Right atrium auricular region (tissue), 2 donors: Measurements from ENCODE around the gene TRIO. TPM values are rescaled to one million over a fixed set of nuclear protein-coding genes. Genes with fewer than 3 reads are reported as not detected.
A peak's percentile ranks its signal among the peaks of the same experiment; 100 is the strongest.

Source experiments
- DNase-seq: peaks from one replicate; pipeline ENCODE4 v3.0.0-alpha.2; 2019; ENCODE audit warnings: low spot score
- H3K27ac ChIP-seq, 2 donors: fragments of 200-600 bp; sonication (generic); 1 replicate in 1 of 2; 2 replicates in 1 of 2; pipeline ENCODE4 v1.5.1; 2016 to 2019
- H3K27me3 ChIP-seq, 2 donors: fragments of 200-600 bp; sonication (generic); one replicate each; pipeline versions ENCODE4 v1.5.1 to v1.6.0; 2017 to 2019
- H3K36me3 ChIP-seq: fragments of 200-600 bp; sonication (generic); one replicate; pipeline ENCODE4 v1.5.1; 2016
- H3K4me1 ChIP-seq, 2 donors: fragments of 200-600 bp; sonication (generic); one replicate each; pipeline versions ENCODE4 v1.5.1 to v1.6.0; 2017 to 2019
- H3K4me3 ChIP-seq, 2 donors: fragments of 200-600 bp; sonication (generic); 1 replicate in 1 of 2; 2 replicates in 1 of 2; pipeline ENCODE4 v1.5.1; 2017 to 2019; ENCODE audit warnings: mild to moderate bottlenecking in 1 of 2, moderate library complexity in 1 of 2
- H3K9me3 ChIP-seq, 2 donors: fragments of 200-600 bp; sonication (generic); one replicate each; pipeline ENCODE4 v1.5.1; 2019
- total RNA-seq, 2 donors: library from RNA; depleted of rRNA; stranded (reverse); fragments of >200 nt; gene quantifications; one replicate each; pipeline ENCODE4 v1.1.0, GENCODE V29; 2016
- TF ChIP-seq, protein P1 (sequence below), 2 donors: fragments of 200-600 bp; sonication (generic); IDR thresholded peaks; one replicate each; pipeline ENCODE4 v1.5.1; 2019; ENCODE audit warnings: antibody characterized with exemption in 2 of 2

The TRIO gene
- total RNA-seq, 2 donors from 2014 or later, result 51.6 to 67.0 TPM

- H3K27ac ChIP-seq, result peak overlapping the region in 1 of 2 donors; percentile 77
- TF ChIP-seq, protein P1, sequence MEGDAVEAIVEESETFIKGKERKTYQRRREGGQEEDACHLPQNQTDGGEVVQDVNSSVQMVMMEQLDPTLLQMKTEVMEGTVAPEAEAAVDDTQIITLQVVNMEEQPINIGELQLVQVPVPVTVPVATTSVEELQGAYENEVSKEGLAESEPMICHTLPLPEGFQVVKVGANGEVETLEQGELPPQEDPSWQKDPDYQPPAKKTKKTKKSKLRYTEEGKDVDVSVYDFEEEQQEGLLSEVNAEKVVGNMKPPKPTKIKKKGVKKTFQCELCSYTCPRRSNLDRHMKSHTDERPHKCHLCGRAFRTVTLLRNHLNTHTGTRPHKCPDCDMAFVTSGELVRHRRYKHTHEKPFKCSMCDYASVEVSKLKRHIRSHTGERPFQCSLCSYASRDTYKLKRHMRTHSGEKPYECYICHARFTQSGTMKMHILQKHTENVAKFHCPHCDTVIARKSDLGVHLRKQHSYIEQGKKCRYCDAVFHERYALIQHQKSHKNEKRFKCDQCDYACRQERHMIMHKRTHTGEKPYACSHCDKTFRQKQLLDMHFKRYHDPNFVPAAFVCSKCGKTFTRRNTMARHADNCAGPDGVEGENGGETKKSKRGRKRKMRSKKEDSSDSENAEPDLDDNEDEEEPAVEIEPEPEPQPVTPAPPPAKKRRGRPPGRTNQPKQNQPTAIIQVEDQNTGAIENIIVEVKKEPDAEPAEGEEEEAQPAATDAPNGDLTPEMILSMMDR (IDR thresholded peaks at IDR 0.05), result no peak
- H3K36me3 ChIP-seq, result no peaks in the 10 kb centered on the region
- H3K4me3 ChIP-seq, result peak overlapping the region; percentile 39 to 52
- DNase-seq, result no peak
- H3K9me3 ChIP-seq, result no peaks in the 10 kb centered on the region
- H3K27me3 ChIP-seq, result no peaks in the 10 kb centered on the region
- peaks cover 0 to 37% of the 10 kb centered on the region in 2 donors for H3K4me1 ChIP-seq
Observed at GRCh38 chr5:14442536-14442935, 299.4 kb downstream of the TRIO start.

DNA sequence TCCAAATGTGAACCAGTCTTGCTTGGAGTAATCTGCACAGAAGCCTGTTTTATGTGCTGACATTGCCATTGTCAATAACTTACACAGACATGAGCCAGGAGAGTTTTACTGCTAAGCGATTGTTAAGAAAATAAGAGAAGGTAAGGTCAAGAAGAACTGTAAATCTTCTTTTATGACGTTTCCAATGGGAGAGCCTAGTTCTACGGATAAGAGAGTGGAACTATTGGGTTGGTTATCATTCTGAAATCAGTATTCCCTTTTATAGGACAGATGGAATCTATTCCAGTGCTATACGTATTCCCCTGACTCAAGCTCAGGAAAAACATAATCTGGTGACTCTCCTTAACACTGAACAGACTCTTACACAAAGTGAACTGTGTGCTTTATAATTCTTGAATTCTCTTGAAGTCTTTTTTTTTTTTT is 300.5 kb downstream of the TRIO start:
- Histone ChIP-seq H3K27me3 (no peaks in the 10 kb centered on the region), H3K4me3 (peak overlapping the region in 1 of 2 donors; percentile 52), H3K9me3 (no peaks in the 10 kb centered on the region), H3K4me1 (peaks cover 0 to 49% of the 10 kb centered on the region in 2 donors), H3K36me3 (no peaks in the 10 kb centered on the region), H3K27ac (peak overlapping the region in 1 of 2 donors; percentile 15)
- DNase-seq, result no peak
- TF ChIP-seq, protein P1 (IDR thresholded peaks at IDR 0.05), result no peak

- Histone ChIP-seq H3K36me3 (no peaks in the 10 kb centered on the region), H3K27me3 (no peaks in the 10 kb centered on the region), H3K4me3 (no peak overlapping the region), H3K9me3 (no peaks in the 10 kb centered on the region), H3K27ac (peak overlapping the region in 1 of 2 donors; percentile 15), H3K4me1 (peaks cover 0 to 54% of the 10 kb centered on the region in 2 donors)
- TF ChIP-seq, protein P1 (IDR thresholded peaks at IDR 0.05), result no peak
- no peak for DNase-seq
Observed at GRCh38 chr5:14444161-14444560, 301.0 kb downstream of the TRIO start.

- peak overlapping the region; percentile 15 to 46 for H3K27ac ChIP-seq
- no peaks in the 10 kb centered on the region for H3K36me3 ChIP-seq
- no peaks in the 10 kb centered on the region for H3K9me3 ChIP-seq
- no peak overlapping the region for H3K4me3 ChIP-seq
- TF ChIP-seq, protein P1 (IDR thresholded peaks at IDR 0.05), result no peak
- no peak for DNase-seq
- H3K4me1 ChIP-seq, result peaks cover 0 to 62% of the 10 kb centered on the region in 2 donors
- no peaks in the 10 kb centered on the region for H3K27me3 ChIP-seq
Observed at GRCh38 chr5:14445013-14445412, 301.9 kb downstream of the TRIO start.

DNA sequence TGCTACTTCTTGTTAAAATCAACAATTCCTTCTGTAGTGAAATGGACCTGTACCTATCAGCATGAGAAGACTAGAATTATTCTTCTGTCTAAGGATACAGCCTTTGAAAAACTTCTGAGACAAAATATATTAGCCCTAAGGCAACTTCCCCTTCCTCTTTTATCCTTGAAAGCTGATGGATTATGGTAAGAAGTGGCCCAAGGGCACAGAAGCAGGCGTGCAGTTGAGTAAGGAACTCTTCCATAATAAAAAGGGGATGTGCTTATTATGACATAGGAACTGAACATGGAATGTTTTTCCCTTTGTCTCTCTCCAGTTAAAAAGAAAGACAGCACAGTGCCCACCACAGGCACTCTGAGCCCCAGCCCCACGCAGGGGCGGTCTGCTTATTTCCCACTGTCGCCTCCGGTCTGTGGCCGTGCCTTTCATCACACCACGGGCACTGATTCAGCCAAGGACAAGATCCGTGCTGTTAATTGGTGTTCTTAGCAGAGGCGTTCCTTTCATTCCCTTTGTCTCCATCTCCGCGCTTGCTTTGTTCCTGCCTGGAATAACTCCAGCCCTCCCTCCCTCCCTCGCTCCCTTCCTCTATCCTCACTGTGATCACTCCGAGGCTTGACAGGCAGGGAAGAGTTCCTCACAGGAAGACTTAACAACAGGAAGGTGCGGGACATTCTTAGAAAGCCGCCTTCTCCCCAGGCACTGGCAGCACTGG is 302.6 kb downstream of the TRIO start:
- Histone ChIP-seq H3K4me3 (no peak overlapping the region), H3K9me3 (no peaks in the 10 kb centered on the region), H3K4me1 (peaks cover 0 to 68% of the 10 kb centered on the region in 2 donors), H3K27ac (peak overlapping the region; percentile 15 to 46), H3K36me3 (no peaks in the 10 kb centered on the region), H3K27me3 (no peaks in the 10 kb centered on the region)
- DNase-seq, result no peak
- TF ChIP-seq, protein P1 (IDR thresholded peaks at IDR 0.05), result no peak
